Bronchial epithelial cell (primary cell): ENCODE results near the gene EPHA10. TPM values are rescaled to one million over a fixed set of nuclear protein-coding genes. Genes with fewer than 3 reads are reported as not detected.

Experiments used
- DNase-seq: peaks from one replicate; pipeline ENCODE4 v3.0.0-alpha.2; 2010; ENCODE audit warnings: low read depth
- FAIRE-seq: peaks from 2 replicates; lab custom pipeline; 2011; peaks lifted over from hg19 to GRCh38; lab: Jason Lieb, UNC
- H3K27me3 ChIP-seq: 2 replicates; pipeline ENCODE4 v1.5.1; 2011; ENCODE audit warnings: low read length; ENCODE audit not compliant: control insufficient read depth, insufficient read depth
- H3K36me3 ChIP-seq: 2 replicates; pipeline ENCODE4 v1.5.1; 2011; ENCODE audit warnings: low read length; ENCODE audit not compliant: control insufficient read depth, insufficient read depth
- H3K4me3 ChIP-seq: 2 replicates; pipeline ENCODE4 v1.5.1; 2011; ENCODE audit warnings: mild to moderate bottlenecking, low read depth, low read length, control low read depth
- total RNA-seq: library from RNA; depleted of rRNA; stranded (reverse); fragments of >200 nt; gene quantifications from 2 replicates; pipeline ENCODE4 v1.2.1, GENCODE V29; 2014
- TF ChIP-seq, protein P1 (sequence below): IDR thresholded peaks from 2 replicates; pipeline ENCODE4 v1.5.1; 2011; ENCODE audit warnings: mild to moderate bottlenecking, moderate library complexity, low read length, control low read depth, inconsistent platforms; ENCODE audit not compliant: insufficient read depth, severe bottlenecking

Gene EPHA10
- total RNA-seq, 1 donor from 2014 or later, result 0.26 TPM

DNA sequence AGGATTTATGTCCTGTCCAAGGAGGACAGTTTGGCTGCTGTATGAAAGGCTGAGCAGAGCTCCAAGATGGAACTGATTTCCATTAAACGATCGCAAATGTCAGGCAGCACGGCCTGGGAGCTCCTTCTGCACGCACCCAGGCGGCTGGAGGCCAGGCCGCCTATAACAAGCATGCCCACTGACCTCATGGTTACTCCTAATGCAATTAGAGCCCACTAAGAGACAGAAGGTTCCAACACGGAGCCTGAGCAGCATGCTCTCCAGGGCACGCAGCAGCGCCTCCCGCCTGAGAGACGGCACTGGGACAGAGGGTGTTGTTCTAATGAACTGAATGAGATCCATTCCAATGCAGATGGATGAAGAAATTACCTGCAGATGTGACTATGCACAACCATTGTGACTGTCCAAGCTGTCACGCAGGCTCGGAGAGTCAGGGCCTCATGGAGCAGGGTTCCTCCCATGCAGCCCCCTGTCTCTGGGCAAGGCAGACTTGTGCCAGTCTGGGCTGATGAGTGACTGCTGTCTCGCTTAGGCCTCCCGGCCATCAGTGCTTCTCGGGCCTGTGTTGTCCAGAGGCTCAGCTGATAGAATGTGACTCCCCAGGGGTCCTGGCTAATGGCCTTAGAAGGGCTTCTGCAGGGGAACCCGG lies 97.8 kb downstream of the EPHA10 start:
- DNase-seq, result no peak
- Histone ChIP-seq H3K27me3 (peaks cover 2% of the 10 kb centered on the region), H3K36me3 (no peaks in the 10 kb centered on the region), H3K4me3 (no peak overlapping the region)
- FAIRE-seq, result no peak
- TF ChIP-seq, protein P1, sequence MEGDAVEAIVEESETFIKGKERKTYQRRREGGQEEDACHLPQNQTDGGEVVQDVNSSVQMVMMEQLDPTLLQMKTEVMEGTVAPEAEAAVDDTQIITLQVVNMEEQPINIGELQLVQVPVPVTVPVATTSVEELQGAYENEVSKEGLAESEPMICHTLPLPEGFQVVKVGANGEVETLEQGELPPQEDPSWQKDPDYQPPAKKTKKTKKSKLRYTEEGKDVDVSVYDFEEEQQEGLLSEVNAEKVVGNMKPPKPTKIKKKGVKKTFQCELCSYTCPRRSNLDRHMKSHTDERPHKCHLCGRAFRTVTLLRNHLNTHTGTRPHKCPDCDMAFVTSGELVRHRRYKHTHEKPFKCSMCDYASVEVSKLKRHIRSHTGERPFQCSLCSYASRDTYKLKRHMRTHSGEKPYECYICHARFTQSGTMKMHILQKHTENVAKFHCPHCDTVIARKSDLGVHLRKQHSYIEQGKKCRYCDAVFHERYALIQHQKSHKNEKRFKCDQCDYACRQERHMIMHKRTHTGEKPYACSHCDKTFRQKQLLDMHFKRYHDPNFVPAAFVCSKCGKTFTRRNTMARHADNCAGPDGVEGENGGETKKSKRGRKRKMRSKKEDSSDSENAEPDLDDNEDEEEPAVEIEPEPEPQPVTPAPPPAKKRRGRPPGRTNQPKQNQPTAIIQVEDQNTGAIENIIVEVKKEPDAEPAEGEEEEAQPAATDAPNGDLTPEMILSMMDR, result no peak

DNA sequence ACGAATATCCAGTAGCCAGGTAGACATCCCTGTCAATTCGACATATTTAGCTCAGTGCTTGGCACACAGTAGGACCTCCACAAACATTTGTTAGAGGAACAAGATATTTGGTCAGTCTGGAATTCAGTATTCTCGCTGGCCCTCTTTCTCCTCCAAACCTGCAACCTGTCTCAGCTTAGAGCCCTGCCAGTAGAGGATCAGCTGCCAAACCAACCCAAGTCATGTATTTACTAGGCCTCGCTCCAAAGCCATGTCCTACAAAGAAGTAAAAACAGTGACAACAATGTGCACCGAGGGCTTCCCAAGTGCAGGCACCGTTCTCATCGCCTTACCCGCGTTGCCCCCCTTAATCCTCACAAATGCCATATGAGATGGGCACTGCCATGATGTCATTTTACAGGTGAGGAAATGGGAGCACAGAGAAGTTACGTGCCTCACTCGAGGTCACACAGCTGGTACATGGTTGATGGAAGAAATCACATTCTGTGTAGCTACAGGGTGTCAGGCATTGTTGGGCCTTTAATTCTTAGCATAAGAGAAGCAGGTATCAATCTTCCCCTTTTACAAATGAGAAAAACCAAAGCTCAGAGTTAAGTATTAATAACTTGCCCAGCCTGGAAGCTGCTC lies 98.6 kb downstream of the EPHA10 start:
- no peaks in the 10 kb centered on the region for H3K36me3 ChIP-seq
- H3K27me3 ChIP-seq, result peaks cover 2% of the 10 kb centered on the region
- FAIRE-seq, result no peak
- no peak overlapping the region for H3K4me3 ChIP-seq
- DNase-seq, result no peak
- TF ChIP-seq, protein P1, result no peak

Other genes with a start within 250 kb of the EPHA10 start
- gene SNIP1, start 210.8 kb downstream of the EPHA10 start, total RNA-seq, result 11.3 and 16.9 TPM in 2 replicates
- gene DNALI1, start 208.2 kb downstream of the EPHA10 start, total RNA-seq, result under 0.01 and 0.26 TPM in 2 replicates
- gene GNL2, start 169.2 kb downstream of the EPHA10 start, total RNA-seq, result 64.5 and 73.4 TPM in 2 replicates
- gene RSPO1, start 130.2 kb downstream of the EPHA10 start, total RNA-seq, result not detected in 2 replicates
- gene CDCA8, start 72.6 kb downstream of the EPHA10 start, total RNA-seq, result 0.26 and 0.38 TPM in 2 replicates
- 0.26 TPM in 2 replicates for gene MANEAL, start 28.7 kb upstream of the EPHA10 start, total RNA-seq
- gene C1orf122, start 42.7 kb upstream of the EPHA10 start, total RNA-seq, result 18.8 and 26.1 TPM in 2 replicates
- gene YRDC, start 43.1 kb upstream of the EPHA10 start, total RNA-seq, result 25.6 and 47.9 TPM in 2 replicates
- gene MTF1, start 94.5 kb upstream of the EPHA10 start, total RNA-seq, result 3.7 and 5.6 TPM in 2 replicates
- 5.6 and 8.4 TPM in 2 replicates for gene INPP5B, start 181.9 kb upstream of the EPHA10 start, total RNA-seq
- 83.2 and 90.6 TPM in 2 replicates for gene SF3A3, start 224.9 kb upstream of the EPHA10 start, total RNA-seq
- 2.6 and 6.7 TPM in 2 replicates for gene FHL3, start 240.4 kb upstream of the EPHA10 start, total RNA-seq
- 20.5 and 20.9 TPM in 2 replicates for gene UTP11, start 247.6 kb upstream of the EPHA10 start, total RNA-seq